ENCODE measurements around the gene ANO7. TPM values are rescaled to one million over a fixed set of nuclear protein-coding genes. Genes with fewer than 3 reads are reported as not detected.

The ANO7 gene
- total RNA-seq, 2 experiments from 2014 or later: 0.16 to 0.46 TPM

DNA sequence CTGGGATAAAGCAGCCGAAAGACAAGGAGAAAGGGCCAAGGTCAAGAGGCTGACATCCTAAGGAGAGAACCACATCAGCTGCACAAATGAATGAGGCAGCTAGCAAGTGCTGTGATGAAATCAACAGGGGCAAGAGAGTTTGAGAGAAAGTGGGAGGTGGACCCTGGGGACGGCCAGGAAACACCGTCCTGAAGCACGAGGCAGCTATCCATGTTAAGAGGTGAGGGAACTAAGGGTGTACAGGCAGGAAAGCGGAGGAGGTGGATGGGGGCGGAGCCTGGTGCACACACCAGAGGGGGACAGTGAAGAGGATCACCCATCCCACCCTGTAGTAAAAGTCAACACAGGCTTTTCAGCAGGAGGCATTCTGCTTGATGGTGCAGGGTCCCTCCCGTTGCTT lies 74.6 kb downstream of the ANO7 start:
- POLR2A ChIA-PET: no interaction called here
- peaks cover 86% of the 10 kb centered on the region for H3K36me3 ChIP-seq (ENCODE audit: insufficient read depth, low read length)

DNA sequence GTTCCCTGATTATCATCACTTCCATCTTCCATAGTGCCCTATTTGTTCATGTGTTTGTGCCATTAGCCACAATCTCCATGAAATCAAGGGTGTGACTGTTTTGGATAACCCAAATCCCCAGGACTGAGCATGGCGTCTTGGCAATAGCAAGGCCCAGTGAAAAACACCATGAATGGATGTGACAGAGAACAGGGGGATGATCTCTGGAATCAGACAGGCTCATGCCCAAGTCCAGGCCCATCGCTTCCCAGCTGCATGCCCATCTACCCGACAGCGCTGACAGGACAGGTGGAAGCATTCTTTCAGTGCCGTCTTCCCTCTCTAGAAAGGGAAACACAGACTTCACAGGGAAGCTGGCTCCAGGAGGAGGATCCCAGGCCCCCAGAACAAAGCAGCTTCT lies 77.0 kb downstream of the ANO7 start:
- intact Hi-C loops (cut with micrococcal nuclease; ENCODE audit: unreplicated experiment): no loop called here
- Histone ChIP-seq H4K20me1 (ENCODE audit: insufficient read depth, low read length) (no peaks in the 10 kb centered on the region), H2AFZ (ENCODE audit: low read length) (no peak overlapping the region), H3K4me1 (ENCODE audit: insufficient read depth, low read length, poor library complexity, severe bottlenecking) (no peaks in the 10 kb centered on the region), H3K36me3 (ENCODE audit: insufficient read depth, low read length) (peaks cover 65% of the 10 kb centered on the region), H3K79me2 (ENCODE audit: insufficient read depth, low read depth, low read length) (no peaks in the 10 kb centered on the region), H3K9me3 (ENCODE audit: low read length) (no peaks in the 10 kb centered on the region), H3K9me2 (ENCODE audit: insufficient read depth, low read length) (no peaks in the 10 kb centered on the region), H3K27ac (ENCODE audit: low read depth, low read length, poor library complexity, severe bottlenecking) (no peak overlapping the region), H3K4me2 (ENCODE audit: low read length) (no peak overlapping the region), H3K4me3 (ENCODE audit: low read depth, low read length, poor library complexity, severe bottlenecking) (no peak overlapping the region)
- BruUV-seq (replicated peaks): no TSS peak
- ChIA-PET POLR2A (no interaction called here), CTCF (ENCODE audit: unreplicated experiment) (no interaction called here)
- TF ChIP-seq, protein P1, sequence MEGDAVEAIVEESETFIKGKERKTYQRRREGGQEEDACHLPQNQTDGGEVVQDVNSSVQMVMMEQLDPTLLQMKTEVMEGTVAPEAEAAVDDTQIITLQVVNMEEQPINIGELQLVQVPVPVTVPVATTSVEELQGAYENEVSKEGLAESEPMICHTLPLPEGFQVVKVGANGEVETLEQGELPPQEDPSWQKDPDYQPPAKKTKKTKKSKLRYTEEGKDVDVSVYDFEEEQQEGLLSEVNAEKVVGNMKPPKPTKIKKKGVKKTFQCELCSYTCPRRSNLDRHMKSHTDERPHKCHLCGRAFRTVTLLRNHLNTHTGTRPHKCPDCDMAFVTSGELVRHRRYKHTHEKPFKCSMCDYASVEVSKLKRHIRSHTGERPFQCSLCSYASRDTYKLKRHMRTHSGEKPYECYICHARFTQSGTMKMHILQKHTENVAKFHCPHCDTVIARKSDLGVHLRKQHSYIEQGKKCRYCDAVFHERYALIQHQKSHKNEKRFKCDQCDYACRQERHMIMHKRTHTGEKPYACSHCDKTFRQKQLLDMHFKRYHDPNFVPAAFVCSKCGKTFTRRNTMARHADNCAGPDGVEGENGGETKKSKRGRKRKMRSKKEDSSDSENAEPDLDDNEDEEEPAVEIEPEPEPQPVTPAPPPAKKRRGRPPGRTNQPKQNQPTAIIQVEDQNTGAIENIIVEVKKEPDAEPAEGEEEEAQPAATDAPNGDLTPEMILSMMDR (conservative IDR thresholded peaks at IDR 0.05; ENCODE audit: low read length): no peak
- TF ChIP-seq EZH2phosphoT487 (IDR thresholded peaks at IDR 0.05; ENCODE audit: borderline replicate concordance, low read depth, low read length): no peak
- no peak for DNase-seq (ENCODE audit: low spot score)

More for the DNA sequence above, 74.6 kb downstream of the ANO7 start:
- no peaks in the 10 kb centered on the region for H3K4me1 ChIP-seq (ENCODE audit: insufficient read depth, low read length, poor library complexity, severe bottlenecking)
- no TSS peak for BruUV-seq (replicated peaks)
- CTCF ChIA-PET (ENCODE audit: unreplicated experiment): no interaction called here
- H3K9me3 ChIP-seq (ENCODE audit: low read length): no peaks in the 10 kb centered on the region
- H3K4me3 ChIP-seq (ENCODE audit: low read depth, low read length, poor library complexity, severe bottlenecking): no peak overlapping the region
- H3K79me2 ChIP-seq (ENCODE audit: insufficient read depth, low read depth, low read length): no peaks in the 10 kb centered on the region
- H3K4me2 ChIP-seq (ENCODE audit: low read length): no peak overlapping the region
- DNase-seq (ENCODE audit: low spot score): no peak
- no peaks in the 10 kb centered on the region for H4K20me1 ChIP-seq (ENCODE audit: insufficient read depth, low read length)
- no peak overlapping the region for H3K27ac ChIP-seq (ENCODE audit: low read depth, low read length, poor library complexity, severe bottlenecking)
- TF ChIP-seq EZH2phosphoT487 (IDR thresholded peaks at IDR 0.05; ENCODE audit: borderline replicate concordance, low read depth, low read length): no peak
- TF ChIP-seq, protein P1 (conservative IDR thresholded peaks at IDR 0.05; ENCODE audit: low read length): no peak
- H3K9me2 ChIP-seq (ENCODE audit: insufficient read depth, low read length): no peaks in the 10 kb centered on the region
- intact Hi-C loops (cut with micrococcal nuclease; ENCODE audit: unreplicated experiment): no loop called here
- no peak overlapping the region for H2AFZ ChIP-seq (ENCODE audit: low read length)

DNA sequence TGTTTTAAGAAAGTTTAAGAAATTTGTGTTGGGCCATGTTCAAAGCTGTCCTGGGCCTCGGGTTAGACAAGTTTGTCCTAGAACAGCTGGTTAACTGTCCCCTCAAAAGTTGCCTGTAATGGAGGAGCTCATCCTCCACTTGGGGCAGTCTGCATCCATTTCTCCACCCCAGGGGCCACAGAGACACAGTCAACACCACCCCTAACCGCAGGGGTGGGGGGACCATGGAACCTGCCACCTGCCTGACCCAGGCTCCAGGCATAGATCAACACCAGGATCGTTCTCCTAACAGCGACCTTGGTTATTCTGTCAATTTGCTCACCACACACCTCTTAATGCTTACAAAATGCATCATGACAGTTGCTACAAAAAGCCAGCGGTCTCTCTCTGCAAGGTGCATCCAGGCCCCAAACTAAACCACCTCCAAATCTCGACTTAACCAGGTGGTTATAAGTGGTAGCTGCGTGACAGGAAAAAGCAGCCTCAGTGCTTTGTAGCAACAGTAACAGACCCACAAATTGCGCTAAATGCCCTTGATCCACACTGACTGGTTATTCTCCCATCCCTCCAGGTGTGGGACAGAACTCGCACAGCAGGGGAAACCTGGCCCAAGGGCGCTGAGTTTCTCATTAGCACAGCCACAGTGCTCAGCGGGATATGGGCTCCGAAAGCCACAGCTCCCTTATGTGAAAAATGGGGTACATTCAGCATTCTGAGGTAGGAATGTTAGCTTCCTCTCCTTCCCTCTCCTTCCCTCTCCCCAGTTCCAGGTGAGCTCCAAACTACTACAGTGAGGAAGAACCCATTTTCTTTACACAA lies 79.0 kb downstream of the ANO7 start:
- DNase-seq (ENCODE audit: low spot score): peak; percentile 10
- no TSS peak for BruUV-seq (replicated peaks)
- Histone ChIP-seq H3K4me3 (ENCODE audit: low read depth, low read length, poor library complexity, severe bottlenecking) (no peak overlapping the region), H3K36me3 (ENCODE audit: insufficient read depth, low read length) (peaks cover 46% of the 10 kb centered on the region), H3K9me2 (ENCODE audit: insufficient read depth, low read length) (no peaks in the 10 kb centered on the region), H3K4me2 (ENCODE audit: low read length) (no peak overlapping the region), H2AFZ (ENCODE audit: low read length) (no peak overlapping the region), H3K27ac (ENCODE audit: low read depth, low read length, poor library complexity, severe bottlenecking) (no peak overlapping the region), H3K9me3 (ENCODE audit: low read length) (no peaks in the 10 kb centered on the region), H3K4me1 (ENCODE audit: insufficient read depth, low read length, poor library complexity, severe bottlenecking) (no peaks in the 10 kb centered on the region), H3K79me2 (ENCODE audit: insufficient read depth, low read depth, low read length) (no peaks in the 10 kb centered on the region), H4K20me1 (ENCODE audit: insufficient read depth, low read length) (peaks cover 9% of the 10 kb centered on the region; the same call in 1 of the 2 replicates)
- intact Hi-C loops (cut with micrococcal nuclease; ENCODE audit: unreplicated experiment): no loop called here
- CTCF ChIA-PET (ENCODE audit: unreplicated experiment): no interaction called here
- no peak for TF ChIP-seq EZH2phosphoT487 (IDR thresholded peaks at IDR 0.05; ENCODE audit: borderline replicate concordance, low read depth, low read length)
- TF ChIP-seq, protein P1 (conservative IDR thresholded peaks at IDR 0.05; ENCODE audit: low read length): peak; percentile 60
- POLR2A ChIA-PET: no interaction called here
